HepG2 (cell line): ENCODE data around the gene FN1. TPM values are rescaled to one million over a fixed set of nuclear protein-coding genes. Genes with fewer than 3 reads are reported as not detected.

Experiments
- ARID3A ChIP-seq: IDR thresholded peaks from 2 replicates; pipeline ENCODE4 v1.6.1; 2012; ENCODE audit warnings: low read depth, low read length, improper control_type of control experiment
- ATF4 ChIP-seq, 2 experiments: fragments of 450-650 bp in 1 of 2; sonication (generic) in 1 of 2; formaldehyde crosslinking; IDR thresholded peaks; 2 replicates each; pipeline versions ENCODE4 v1.5.0 to v1.8.0; 2020 to 2022; ENCODE audit warnings: mild to moderate bottlenecking in 1 of 2, missing genetic modification reagents in 1 of 2
- ATF7 ChIP-seq, 2 experiments: fragments of 450-650 bp in 1 of 2; sonication (generic) in 1 of 2; formaldehyde crosslinking in 1 of 2; IDR thresholded peaks; 2 replicates each; pipeline versions ENCODE4 v1.4.0 to v1.6.1; 2016 to 2020; ENCODE audit warnings: antibody characterized with exemption in 1 of 2, mild to moderate bottlenecking in 1 of 2, missing genetic modification reagents in 1 of 2
- E2F1 ChIP-seq: sonication (generic); formaldehyde crosslinking; IDR thresholded peaks from 2 replicates; pipeline ENCODE4 v1.5.0; 2020; ENCODE audit warnings: missing genetic modification reagents
- FLYWCH1 ChIP-seq: sonication (generic); formaldehyde crosslinking; IDR thresholded peaks from 2 replicates; pipeline ENCODE4 v1.8.1; 2023; ENCODE audit warnings: mild to moderate bottlenecking, missing genetic modification reagents
- GTF2F1 ChIP-seq: fragments of 150-350 bp; IDR thresholded peaks from 2 replicates; pipeline ENCODE4 v1.6.1; 2014; ENCODE audit warnings: low read length
- KDM1A ChIP-seq: IDR thresholded peaks from 2 replicates; pipeline ENCODE4 v1.6.1; 2016; ENCODE audit warnings: missing compliant biosample characterization
- MBD4 ChIP-seq: IDR thresholded peaks from 2 replicates; pipeline ENCODE4 v1.6.1; 2012; ENCODE audit warnings: low read length, inconsistent platforms, borderline replicate concordance
- RBM22 ChIP-seq: fragments of 200-400 bp; formaldehyde crosslinking; optimal IDR thresholded peaks from 2 replicates; pipeline ENCODE3; 2017; ENCODE audit warnings: mild to moderate bottlenecking, low read length, moderate library complexity
- REST ChIP-seq, 2 experiments: IDR thresholded peaks; 2 replicates each; pipeline ENCODE4 v1.6.1; 2011 to 2012; ENCODE audit warnings: low read length in 2 of 2, borderline replicate concordance in 1 of 2, low read depth in 1 of 2, mild to moderate bottlenecking in 1 of 2, moderate library complexity in 1 of 2
- SNAPC2 ChIP-seq: sonication (generic); formaldehyde crosslinking; IDR thresholded peaks from 2 replicates; pipeline ENCODE4 v1.8.1; 2022; ENCODE audit warnings: mild to moderate bottlenecking, missing genetic modification reagents
- SP140L ChIP-seq: sonication (generic); formaldehyde crosslinking; IDR thresholded peaks from 2 replicates; pipeline ENCODE4 v1.4.0; 2020; ENCODE audit warnings: missing genetic modification reagents, borderline replicate concordance
- SPEN ChIP-seq: sonication (generic); formaldehyde crosslinking; IDR thresholded peaks from 2 replicates; pipeline ENCODE4 v1.5.1; 2020; ENCODE audit warnings: low read depth, mild to moderate bottlenecking, missing genetic modification reagents
- ZBTB1 ChIP-seq: sonication (generic); formaldehyde crosslinking; IDR thresholded peaks from 2 replicates; pipeline ENCODE4 v1.4.0; 2020; ENCODE audit warnings: missing genetic modification reagents, borderline replicate concordance
- ZNF235 ChIP-seq: sonication (generic); formaldehyde crosslinking; IDR thresholded peaks from 2 replicates; pipeline ENCODE4 v1.8.1; 2023; ENCODE audit warnings: mild to moderate bottlenecking, missing genetic modification reagents, borderline replicate concordance
- ZNF264 ChIP-seq: sonication (generic); formaldehyde crosslinking; IDR thresholded peaks from 2 replicates; pipeline ENCODE4 v1.4.0; 2020; ENCODE audit warnings: missing genetic modification reagents
- ZNF317 ChIP-seq: sonication (generic); formaldehyde crosslinking; IDR thresholded peaks from 2 replicates; pipeline ENCODE4 v1.5.0; 2020; ENCODE audit warnings: mild to moderate bottlenecking, missing genetic modification reagents
- ZNF577 ChIP-seq: sonication (generic); formaldehyde crosslinking; IDR thresholded peaks from 2 replicates; pipeline ENCODE4 v1.4.0; 2020; ENCODE audit warnings: mild to moderate bottlenecking, low read depth, missing genetic modification reagents, borderline replicate concordance
- ZNF772 ChIP-seq: sonication (generic); formaldehyde crosslinking; IDR thresholded peaks from 2 replicates; pipeline ENCODE4 v1.5.0; 2020; ENCODE audit warnings: mild to moderate bottlenecking, missing genetic modification reagents
- polyA plus RNA-seq, 8 experiments: library from polyadenylated mRNA; depleted of rRNA in 3 of 8; stranded (reverse) in 7 of 8; unstranded in 1 of 8; fragments of >200 nt; fragmentation: Illumina TruSeq in 4 of 8; extraction: Trizol in 4 of 8; gene quantifications; 2 replicates each; pipeline versions ENCODE4 v1.2.1 to v1.2.3, GENCODE V29; 2011 to 2016; ENCODE audit warnings: low read depth in 4 of 8, missing spikeins in 1 of 8, mixed read lengths in 1 of 8; ENCODE audit not compliant: insufficient read depth in 1 of 8
- total RNA-seq, 5 experiments: library from RNA; depleted of rRNA; stranded (reverse); fragments of >200 nt; fragmentation: Illumina TruSeq; extraction: Trizol; gene quantifications; 2 replicates each; pipeline ENCODE4 v1.2.3, GENCODE V29; 2016; ENCODE audit warnings: low read depth in 1 of 5

Gene FN1
- total and polyA plus RNA-seq, 2 of the 13 experiments (the other 11 are each of a cell fraction or from before 2014, with no cell fraction given): 1,847 to 6,471 TPM

GRCh38 chr2:215435870-215436704 lies at the start of gene FN1 (continued):
- TF ChIP-seq KDM1A (CRISPR knock-in tag): no peak
- peak; percentile 76 for TF ChIP-seq ZNF772 (CRISPR knock-in tag)
- no peak for TF ChIP-seq ZNF264 (CRISPR knock-in tag)
- TF ChIP-seq ZNF317 (CRISPR knock-in tag): no peak; the same call in 1 of the 2 replicates
- TF ChIP-seq ZNF577: 0 out of 2 replicates have a peak, but pooled peaks have one; percentile 1
- peak; percentile 95 for TF ChIP-seq SNAPC2 (CRISPR knock-in tag)
- no peak for TF ChIP-seq MBD4
- peak; percentile 88; the same call in 1 of the 2 replicates for TF ChIP-seq SP140L (CRISPR knock-in tag)
- TF ChIP-seq FLYWCH1 (CRISPR knock-in tag): no peak
- TF ChIP-seq ARID3A: no peak
- TF ChIP-seq REST (IDR thresholded peaks at IDR 0.05; ENCODE audit: borderline replicate concordance in 1 of 2, low read depth in 1 of 2, low read length in 2 of 2): peak in 1 of 2 experiments; percentile 84; a peak in 1 of 4 replicates
- TF ChIP-seq GTF2F1: peak; percentile 92
- TF ChIP-seq ZNF235 (CRISPR knock-in tag): no peak
- peak; percentile 55; the same call in 1 of the 2 replicates for TF ChIP-seq SPEN (CRISPR knock-in tag)
- no peak; a peak in 2 of 4 replicates for TF ChIP-seq ATF4 (CRISPR knock-in tag; IDR thresholded peaks at IDR 0.05)
- TF ChIP-seq ATF7 (IDR thresholded peaks at IDR 0.05): peak; percentile 89
- no peak; the same call in 1 of the 2 replicates for TF ChIP-seq ATF7 (CRISPR knock-in tag; IDR thresholded peaks at IDR 0.05)
- TF ChIP-seq RBM22: no peak
- TF ChIP-seq ZBTB1 (CRISPR knock-in tag): no peak
- TF ChIP-seq E2F1 (CRISPR knock-in tag): peak; percentile 78; the same call in 1 of the 2 replicates
